NAMALWA (cell line): ENCODE results near the gene ELFN2.

Experiments used
- DNase-seq: peaks from one replicate; pipeline ENCODE4 v3.0.0-alpha.2; 2015; ENCODE audit warnings: low spot score

The ELFN2 gene

GRCh38 chr22:37384691-37385090 lies 42.6 kb downstream of the ELFN2 start:
- no peak for DNase-seq

GRCh38 chr22:37383341-37383740 lies 43.9 kb downstream of the ELFN2 start:
- peak; percentile 91 for DNase-seq

GRCh38 chr22:37381489-37381888 lies 45.8 kb downstream of the ELFN2 start:
- DNase-seq, result no peak

- DNase-seq, result no peak
These were observed 47.6 kb downstream of the ELFN2 start for GRCh38 chr22:37379722-37380121.

- DNase-seq, result peak; percentile 61
These were observed 48.2 kb downstream of the ELFN2 start for GRCh38 chr22:37379085-37379484.

- no peak for DNase-seq
These were observed 48.6 kb downstream of the ELFN2 start for GRCh38 chr22:37378642-37379058.

- peak; percentile 82 for DNase-seq
These were observed 49.4 kb downstream of the ELFN2 start for GRCh38 chr22:37377927-37378326.

GRCh38 chr22:37377138-37377537 lies 50.1 kb downstream of the ELFN2 start:
- DNase-seq, result no peak

- DNase-seq, result no peak
These were observed 50.6 kb downstream of the ELFN2 start for GRCh38 chr22:37376643-37377042.

- peak; percentile 33 for DNase-seq
These were observed 51.5 kb downstream of the ELFN2 start for GRCh38 chr22:37375801-37376200.

- no peak for DNase-seq
These were observed 52.7 kb downstream of the ELFN2 start for GRCh38 chr22:37374571-37374970.

- no peak for DNase-seq
These were observed 53.8 kb downstream of the ELFN2 start for GRCh38 chr22:37373451-37373850.

GRCh38 chr22:37371911-37372310 lies 55.4 kb downstream of the ELFN2 start:
- DNase-seq, result no peak

GRCh38 chr22:37371491-37371890 lies 55.8 kb downstream of the ELFN2 start:
- DNase-seq, result no peak

- DNase-seq, result peak; percentile 76
These were observed 56.8 kb downstream of the ELFN2 start for GRCh38 chr22:37370306-37370979.

GRCh38 chr22:37369483-37369882 lies 57.8 kb downstream of the ELFN2 start:
- no peak for DNase-seq

- DNase-seq, result no peak
These were observed 59.2 kb downstream of the ELFN2 start for GRCh38 chr22:37368058-37368457.

- DNase-seq, result no peak
These were observed 60.7 kb downstream of the ELFN2 start for GRCh38 chr22:37366601-37367000.

- no peak for DNase-seq
These were observed 61.3 kb downstream of the ELFN2 start for GRCh38 chr22:37365950-37366349.

GRCh38 chr22:37363261-37363992 lies 63.9 kb downstream of the ELFN2 start:
- DNase-seq, result no peak

GRCh38 chr22:37362621-37363020 lies 64.7 kb downstream of the ELFN2 start:
- no peak for DNase-seq

GRCh38 chr22:37358917-37359316 lies 68.4 kb downstream of the ELFN2 start:
- no peak for DNase-seq

GRCh38 chr22:37358386-37358785 lies 68.9 kb downstream of the ELFN2 start:
- DNase-seq, result no peak
